MM.1S (cell line): ENCODE results near the gene SLC35B1.
"Not testable (repeated sequence)": the region's sequence is repeated elsewhere in the genome, so short reads cannot be mapped to it uniquely, and the experiment has no call there.

Experiments
- DNase-seq: peaks from one replicate; pipeline ENCODE4 v3.0.0-alpha.2; 2015
- H2AFZ ChIP-seq: fragments of 300-600 bp; sonication (generic); 2 replicates; pipeline ENCODE4 v1.6.0; 2016; ENCODE audit warnings: antibody characterized with exemption, low read length
- H3F3A ChIP-seq: fragments of 300-600 bp; sonication (generic); 2 replicates; pipeline ENCODE4 v1.6.1; 2016; ENCODE audit warnings: mild to moderate bottlenecking, antibody characterized with exemption, low read length, moderate library complexity, mixed read lengths; ENCODE audit not compliant: insufficient read depth
- H3K27ac ChIP-seq: fragments of 300-600 bp; sonication (generic); 2 replicates; pipeline ENCODE4 v1.5.1; 2016; ENCODE audit warnings: mild to moderate bottlenecking, low read length
- H3K27me3 ChIP-seq: fragments of 300-600 bp; sonication (generic); replicated peaks from 2 replicates; pipeline ENCODE4 v1.6.0; 2016; ENCODE audit warnings: low read length; ENCODE audit not compliant: insufficient read depth
- H3K36me3 ChIP-seq: fragments of 300-600 bp; sonication (generic); replicated peaks from 2 replicates; pipeline ENCODE4 v1.6.1; 2016; ENCODE audit warnings: mild to moderate bottlenecking, low read length, mixed read lengths; ENCODE audit not compliant: insufficient read depth
- H3K4me1 ChIP-seq: fragments of 300-600 bp; sonication (generic); 2 replicates; pipeline ENCODE4 v1.6.1; 2016; ENCODE audit warnings: low read length, mixed read lengths
- H3K4me2 ChIP-seq: fragments of 300-600 bp; sonication (generic); 2 replicates; pipeline ENCODE4 v1.6.0; 2016; ENCODE audit warnings: low read depth, low read length
- H3K4me3 ChIP-seq: fragments of 300-600 bp; sonication (generic); 2 replicates; pipeline ENCODE4 v1.5.1; 2016; ENCODE audit warnings: low read length, mixed read lengths
- H3K79me2 ChIP-seq: fragments of 300-600 bp; sonication (generic); 2 replicates; pipeline ENCODE4 v1.6.1; 2016; ENCODE audit warnings: mixed run types, low read length, mixed read lengths
- H3K9ac ChIP-seq: fragments of 300-600 bp; sonication (generic); 2 replicates; pipeline ENCODE4 v1.6.1; 2016; ENCODE audit warnings: low read length, mixed read lengths
- H3K9me2 ChIP-seq: fragments of 300-600 bp; sonication (generic); replicated peaks from 2 replicates; pipeline ENCODE4 v1.6.1; 2016; ENCODE audit warnings: mild to moderate bottlenecking, low read length, mixed read lengths; ENCODE audit not compliant: insufficient read depth
- H3K9me3 ChIP-seq: fragments of 300-600 bp; sonication (generic); replicated peaks from 2 replicates; pipeline ENCODE4 v1.6.1; 2016; ENCODE audit warnings: mild to moderate bottlenecking, low read length, mixed read lengths; ENCODE audit not compliant: insufficient read depth
- H4K20me1 ChIP-seq: fragments of 300-600 bp; sonication (generic); 2 replicates; pipeline ENCODE4 v1.6.1; 2016; ENCODE audit warnings: mild to moderate bottlenecking, low read length, moderate library complexity, mixed read lengths; ENCODE audit not compliant: insufficient read depth
- CTCF ChIP-seq: fragments of 300-600 bp; sonication (generic); IDR thresholded peaks from 2 replicates; pipeline ENCODE4 v1.5.1; 2016; ENCODE audit warnings: antibody characterized with exemption, low read length, mixed read lengths
- EZH2 ChIP-seq: fragments of 300-600 bp; sonication (generic); optimal IDR thresholded peaks from 2 replicates; pipeline ENCODE3; 2017; ENCODE audit warnings: low read depth, mild to moderate bottlenecking, antibody characterized with exemption, low read length, mixed read lengths
- EZH2phosphoT487 ChIP-seq: fragments of 300-600 bp; sonication (generic); IDR thresholded peaks from 2 replicates; pipeline ENCODE4 v1.6.1; 2018; ENCODE audit warnings: antibody characterized with exemption, low read length

Gene SLC35B1

GRCh38 chr17:49725452-49726130, 17.8 kb upstream of the SLC35B1 start:
- H3K9me2 ChIP-seq: no peaks in the 10 kb centered on the region
- no peak overlapping the region for H2AFZ ChIP-seq
- H3K9me3 ChIP-seq: no peaks in the 10 kb centered on the region
- peaks cover 84% of the 10 kb centered on the region for H3K79me2 ChIP-seq
- H3K27me3 ChIP-seq: no peaks in the 10 kb centered on the region
- H3K4me2 ChIP-seq: no peak overlapping the region
- H3F3A ChIP-seq: no peaks in the 10 kb centered on the region
- H3K9ac ChIP-seq: no peak overlapping the region
- H3K36me3 ChIP-seq: peaks cover 5% of the 10 kb centered on the region; the same call in 1 of the 2 replicates
- H3K27ac ChIP-seq: no peak overlapping the region
- no peak for DNase-seq
- TF ChIP-seq CTCF: no peak
- H4K20me1 ChIP-seq: no peaks in the 10 kb centered on the region
- H3K4me1 ChIP-seq: no peaks in the 10 kb centered on the region
- no peak overlapping the region for H3K4me3 ChIP-seq

GRCh38 chr17:49724552-49724951, 16.8 kb upstream of the SLC35B1 start:
- not testable (repeated sequence) for H4K20me1 ChIP-seq, H3F3A ChIP-seq, H3K9me3 ChIP-seq, H3K9me2 ChIP-seq, H3K4me3 ChIP-seq, H3K4me2 ChIP-seq, H3K9ac ChIP-seq, H2AFZ ChIP-seq, H3K4me1 ChIP-seq, H3K27ac ChIP-seq, H3K27me3 ChIP-seq, H3K36me3 ChIP-seq, DNase-seq
- peaks cover 81% of the 10 kb centered on the region for H3K79me2 ChIP-seq

- Histone ChIP-seq H3K79me2 (peaks cover 70% of the 10 kb centered on the region), H3K27ac (no peak overlapping the region), H3K9me3 (no peaks in the 10 kb centered on the region), H3K4me1 (no peaks in the 10 kb centered on the region), H3F3A (no peaks in the 10 kb centered on the region), H2AFZ (no peak overlapping the region), H3K9me2 (no peaks in the 10 kb centered on the region), H3K4me3 (no peak overlapping the region), H3K9ac (no peak overlapping the region), H3K27me3 (no peaks in the 10 kb centered on the region), H3K36me3 (peaks cover 13% of the 10 kb centered on the region), H4K20me1 (no peaks in the 10 kb centered on the region), H3K4me2 (no peak overlapping the region)
- DNase-seq: no peak
- TF ChIP-seq CTCF: no peak
- no peak for TF ChIP-seq EZH2phosphoT487
- no peak for TF ChIP-seq EZH2
These were observed 15.7 kb upstream of the SLC35B1 start for GRCh38 chr17:49723423-49723822.

- no peak for DNase-seq
- Histone ChIP-seq H3K36me3 (peaks cover 24% of the 10 kb centered on the region), H3K27me3 (no peaks in the 10 kb centered on the region), H3K4me2 (no peak overlapping the region), H3K4me1 (no peaks in the 10 kb centered on the region), H3K9ac (no peak overlapping the region), H3K79me2 (peaks cover 56% of the 10 kb centered on the region), H4K20me1 (no peaks in the 10 kb centered on the region), H3K27ac (no peak overlapping the region), H2AFZ (no peak overlapping the region), H3K4me3 (no peak overlapping the region), H3K9me3 (no peaks in the 10 kb centered on the region), H3F3A (no peaks in the 10 kb centered on the region), H3K9me2 (no peaks in the 10 kb centered on the region)
- no peak for TF ChIP-seq EZH2phosphoT487
- no peak for TF ChIP-seq EZH2
- TF ChIP-seq CTCF: no peak
These were observed 14.3 kb upstream of the SLC35B1 start for GRCh38 chr17:49722066-49722465.
